Mesendoderm (in vitro differentiated cells): Measurements from ENCODE around the gene PSMB2.

Experiments used
- DNase-seq: peaks from one replicate; pipeline ENCODE4 v3.0.0; 2013
- H2AK5ac ChIP-seq: 2 replicates; pipeline ENCODE4 v1.6.1; 2013; ENCODE audit warnings: low read length, inconsistent platforms
- H2BK120ac ChIP-seq: 2 replicates; pipeline ENCODE4 v1.6.1; 2013; ENCODE audit warnings: low read depth, mild to moderate bottlenecking, low read length, moderate library complexity, mixed read lengths
- H2BK15ac ChIP-seq: replicated peaks from 2 replicates; pipeline ENCODE4 v1.6.1; 2013; ENCODE audit warnings: low read depth, mild to moderate bottlenecking, moderate library complexity
- H2BK5ac ChIP-seq: 2 replicates; pipeline ENCODE4 v1.6.1; 2013; ENCODE audit warnings: low read length, inconsistent platforms
- H3K18ac ChIP-seq: 2 replicates; pipeline ENCODE4 v1.6.1; 2013; ENCODE audit warnings: mild to moderate bottlenecking, low read length, mixed read lengths
- H3K23ac ChIP-seq: one replicate; pipeline ENCODE4 v1.6.1; 2013; ENCODE audit warnings: low read length
- H3K27ac ChIP-seq: 2 replicates; pipeline ENCODE4 v1.5.1; 2013; ENCODE audit warnings: low read depth, mild to moderate bottlenecking, inconsistent platforms, low read length, moderate library complexity
- H3K27me3 ChIP-seq: 2 replicates; pipeline ENCODE4 v1.6.1; 2013; ENCODE audit warnings: low read length, control low read depth, mild to moderate bottlenecking, inconsistent platforms; ENCODE audit not compliant: insufficient read depth, poor library complexity
- H3K36me3 ChIP-seq: 2 replicates; pipeline ENCODE4 v1.6.1; 2013; ENCODE audit warnings: low read length, inconsistent platforms; ENCODE audit not compliant: control insufficient read depth, insufficient read depth
- H3K4ac ChIP-seq: one replicate; pipeline ENCODE4 v1.6.1; 2013; ENCODE audit warnings: low read depth, mild to moderate bottlenecking, low read length, moderate library complexity
- H3K4me1 ChIP-seq: 2 replicates; pipeline ENCODE4 v1.6.1; 2013; ENCODE audit warnings: low read depth, low read length, inconsistent platforms; ENCODE audit not compliant: control insufficient read depth
- H3K4me2 ChIP-seq: 2 replicates; pipeline ENCODE4 v1.6.1; 2013; ENCODE audit warnings: low read length
- H3K4me3 ChIP-seq: 2 replicates; pipeline ENCODE4 v1.5.1; 2013; ENCODE audit warnings: mild to moderate bottlenecking, low read length
- H3K56ac ChIP-seq: one replicate; pipeline ENCODE4 v1.6.1; 2013; ENCODE audit warnings: low read length
- H3K79me1 ChIP-seq: 2 replicates; pipeline ENCODE4 v1.6.1; 2013; ENCODE audit warnings: low read length, inconsistent platforms
- H3K79me2 ChIP-seq: 2 replicates; pipeline ENCODE4 v1.6.1; 2013; ENCODE audit warnings: mild to moderate bottlenecking, low read length; ENCODE audit not compliant: control insufficient read depth, insufficient read depth
- H3K9ac ChIP-seq: 2 replicates; pipeline ENCODE4 v1.6.1; 2013; ENCODE audit warnings: low read length, inconsistent platforms
- H4K5ac ChIP-seq: one replicate; pipeline ENCODE4 v1.6.1; 2013; ENCODE audit warnings: low read length
- H4K8ac ChIP-seq: one replicate; pipeline ENCODE4 v1.6.1; 2013; ENCODE audit warnings: low read depth, mild to moderate bottlenecking, control low read depth, low read length, moderate library complexity
- WGBS: extraction: QIAGEN DNeasy Blood & Tissue Kit; methylation state at CpG from one replicate; pipeline ENCODE4 v1.1.7; 2013; ENCODE audit warnings: low lambda C conversion rate, missing lambda C conversion rate; ENCODE audit not compliant: insufficient coverage; ENCODE audit errors: extremely low coverage; 5-methylcytosine and 5-hydroxymethylcytosine counted together

The PSMB2 gene

DNA sequence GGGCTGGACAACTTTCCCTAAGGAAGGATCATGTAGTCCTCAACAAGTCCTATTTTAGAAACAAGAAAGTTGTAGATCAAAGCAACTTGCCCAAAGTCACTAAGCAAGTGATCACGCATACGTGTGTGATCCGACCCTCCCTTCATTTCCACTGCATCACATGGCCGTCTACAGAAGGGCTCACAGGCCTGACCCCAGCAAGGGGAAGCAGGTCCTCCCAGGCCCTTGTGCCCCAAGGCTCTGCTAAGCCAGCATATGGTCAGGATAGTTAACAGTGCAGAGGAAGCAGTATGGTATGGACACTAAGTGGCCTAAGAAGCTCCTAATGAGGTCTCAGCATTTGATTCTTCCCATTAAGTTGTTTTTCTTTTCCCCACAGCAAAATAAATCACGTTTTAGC is 43.5 kb downstream of the PSMB2 start:
- H2BK15ac ChIP-seq, result no peak overlapping the region
- no peak overlapping the region for H4K5ac ChIP-seq
- no peak overlapping the region for H2AK5ac ChIP-seq
- H3K79me2 ChIP-seq, result no peaks in the 10 kb centered on the region
- H3K23ac ChIP-seq, result no peak overlapping the region
- no peak overlapping the region for H4K8ac ChIP-seq
- no peak overlapping the region for H3K4me3 ChIP-seq
- H3K4ac ChIP-seq, result no peak overlapping the region
- H3K4me1 ChIP-seq, result peaks cover 2% of the 10 kb centered on the region
- no peaks in the 10 kb centered on the region for H3K27me3 ChIP-seq
- H3K79me1 ChIP-seq, result no peaks in the 10 kb centered on the region
- no peak overlapping the region for H3K4me2 ChIP-seq
- H3K36me3 ChIP-seq, result no peaks in the 10 kb centered on the region
- no peak overlapping the region for H3K9ac ChIP-seq
- H3K27ac ChIP-seq, result no peak overlapping the region
- no CpG with 5 or more reads among the region's 5 CpGs for WGBS
- no peak overlapping the region for H3K56ac ChIP-seq
- no peak for DNase-seq
- H3K18ac ChIP-seq, result no peak overlapping the region
- H2BK120ac ChIP-seq, result no peak overlapping the region
- H2BK5ac ChIP-seq, result no peak overlapping the region

DNA sequence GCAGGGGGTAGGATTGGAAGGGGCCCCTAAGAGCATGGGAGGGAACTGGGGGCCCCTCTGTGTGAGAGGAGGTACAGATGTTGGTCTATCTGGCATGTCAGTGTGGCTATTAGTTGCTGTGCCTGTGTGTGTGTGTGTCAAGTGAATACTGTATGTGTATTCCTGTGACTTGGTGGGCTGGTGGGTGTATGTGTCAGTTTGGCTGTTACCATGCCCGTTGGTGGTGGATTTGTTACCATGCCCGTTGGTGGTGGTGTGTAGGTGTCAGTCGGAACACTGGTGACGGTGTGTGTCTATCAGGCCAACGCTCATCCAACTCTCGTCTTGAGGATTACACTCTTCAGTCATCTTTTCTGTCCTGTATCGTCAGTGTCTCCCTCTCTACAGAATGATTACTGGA is 45.6 kb downstream of the PSMB2 start:
- Histone ChIP-seq H2AK5ac (no peak overlapping the region), H3K27me3 (no peaks in the 10 kb centered on the region), H3K4ac (no peak overlapping the region), H3K4me2 (no peak overlapping the region), H3K23ac (no peak overlapping the region), H3K79me2 (no peaks in the 10 kb centered on the region), H4K8ac (no peak overlapping the region), H2BK15ac (no peak overlapping the region), H3K9ac (no peak overlapping the region), H3K27ac (no peak overlapping the region), H3K36me3 (no peaks in the 10 kb centered on the region), H3K79me1 (no peaks in the 10 kb centered on the region), H3K18ac (no peak overlapping the region), H3K4me1 (peaks cover 2% of the 10 kb centered on the region), H3K56ac (no peak overlapping the region), H3K4me3 (no peak overlapping the region), H4K5ac (no peak overlapping the region), H2BK120ac (no peak overlapping the region), H2BK5ac (no peak overlapping the region)
- WGBS, result no CpG with 5 or more reads among the region's 7 CpGs
- no peak for DNase-seq

DNA sequence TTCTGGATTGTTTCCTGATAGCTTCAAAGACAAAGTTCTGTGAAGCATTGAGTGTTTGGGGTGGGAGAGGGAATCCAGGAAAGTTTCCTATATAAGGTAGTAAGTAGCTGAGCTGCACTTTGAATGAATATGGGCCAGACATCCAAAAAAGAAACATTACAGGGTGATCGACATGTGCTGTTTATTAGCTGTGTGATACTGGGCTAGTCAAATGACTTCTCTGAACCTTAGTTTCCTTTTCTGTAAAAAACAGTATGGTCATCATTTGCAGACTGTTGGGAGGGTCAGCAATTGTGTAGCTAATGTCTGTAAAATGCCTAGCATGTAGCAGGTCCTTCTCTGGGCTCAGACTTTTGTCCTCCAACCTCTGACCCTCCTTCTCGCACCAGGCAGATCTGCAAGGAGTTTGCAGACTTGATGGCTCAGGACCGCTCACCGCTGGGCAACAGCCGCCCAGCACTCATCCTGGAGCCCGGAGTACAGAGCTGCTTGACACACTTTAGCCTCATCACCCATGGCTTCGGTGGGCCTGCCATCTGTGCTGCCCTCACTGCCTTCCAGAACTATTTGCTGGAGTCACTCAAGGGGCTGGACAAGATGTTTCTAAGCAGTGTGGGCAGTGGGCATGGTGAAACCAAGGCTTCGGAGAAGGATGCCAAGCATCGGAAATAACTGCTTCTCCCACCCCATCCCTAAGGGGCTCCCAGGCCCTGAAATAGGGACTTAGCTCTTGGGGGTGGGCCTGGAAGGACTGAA is 47.1 kb downstream of the PSMB2 start:
- Histone ChIP-seq H3K79me2 (no peaks in the 10 kb centered on the region), H3K4me2 (no peak overlapping the region), H3K36me3 (no peaks in the 10 kb centered on the region), H3K23ac (no peak overlapping the region), H3K4ac (no peak overlapping the region), H3K79me1 (no peaks in the 10 kb centered on the region), H3K18ac (no peak overlapping the region), H3K27me3 (no peaks in the 10 kb centered on the region), H3K4me1 (peaks cover 2% of the 10 kb centered on the region), H3K4me3 (no peak overlapping the region), H3K56ac (no peak overlapping the region), H4K8ac (no peak overlapping the region), H3K27ac (no peak overlapping the region), H3K9ac (no peak overlapping the region), H2AK5ac (no peak overlapping the region), H2BK15ac (no peak overlapping the region), H2BK5ac (no peak overlapping the region), H2BK120ac (no peak overlapping the region), H4K5ac (no peak overlapping the region)
- WGBS, result no CpG with 5 or more reads among the region's 9 CpGs
- no peak for DNase-seq

DNA sequence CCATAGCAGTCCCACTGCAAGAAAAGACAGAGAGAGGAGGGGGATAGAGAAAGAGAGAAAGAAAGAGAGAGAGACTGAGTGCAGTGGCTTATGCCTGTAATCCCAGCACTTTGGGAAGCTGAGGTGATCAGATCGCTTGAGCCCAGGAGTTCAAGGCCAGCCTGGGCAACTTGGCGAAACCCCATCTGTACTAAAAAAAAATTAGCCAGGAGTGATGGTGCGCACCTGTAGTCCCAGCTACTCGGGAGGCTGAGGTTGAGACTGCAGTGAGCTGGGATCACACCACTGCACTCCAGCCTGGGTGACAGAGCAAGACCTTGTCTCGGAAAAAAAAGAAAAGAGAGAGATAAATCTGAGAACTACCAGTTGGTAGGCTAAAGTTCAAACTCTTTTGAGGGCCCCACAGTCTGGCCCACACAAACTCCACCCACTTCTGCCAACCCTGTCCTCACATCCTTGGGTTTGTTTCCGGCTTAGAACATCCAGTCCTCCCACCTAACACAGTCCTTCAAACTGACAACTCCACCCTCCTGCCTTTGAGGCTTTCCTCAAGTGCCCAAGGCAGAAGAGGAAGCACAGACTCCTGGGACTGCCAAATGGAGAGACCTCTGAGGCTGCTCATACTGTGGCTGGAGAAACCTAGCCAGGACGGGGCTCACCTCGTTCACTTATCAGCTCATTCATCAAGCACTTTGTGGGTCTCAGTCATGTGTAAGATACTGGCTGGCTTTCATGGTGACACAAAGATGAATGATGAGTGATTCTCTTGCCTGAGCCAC is 48.1 kb downstream of the PSMB2 start:
- no peak for DNase-seq
- H3K56ac ChIP-seq, result no peak overlapping the region
- no peak overlapping the region for H3K4ac ChIP-seq
- H3K9ac ChIP-seq, result no peak overlapping the region
- no peaks in the 10 kb centered on the region for H3K79me2 ChIP-seq
- H3K27me3 ChIP-seq, result no peaks in the 10 kb centered on the region
- H3K18ac ChIP-seq, result no peak overlapping the region
- no peaks in the 10 kb centered on the region for H3K36me3 ChIP-seq
- H3K79me1 ChIP-seq, result no peaks in the 10 kb centered on the region
- no peak overlapping the region for H2BK15ac ChIP-seq
- no peak overlapping the region for H3K23ac ChIP-seq
- H4K5ac ChIP-seq, result no peak overlapping the region
- no peak overlapping the region for H2BK5ac ChIP-seq
- no peak overlapping the region for H3K4me3 ChIP-seq
- no CpG with 5 or more reads among the region's 8 CpGs for WGBS
- no peak overlapping the region for H4K8ac ChIP-seq
- peaks cover 2% of the 10 kb centered on the region for H3K4me1 ChIP-seq
- no peak overlapping the region for H3K27ac ChIP-seq
- H2BK120ac ChIP-seq, result no peak overlapping the region
- no peak overlapping the region for H2AK5ac ChIP-seq
- H3K4me2 ChIP-seq, result no peak overlapping the region

DNA sequence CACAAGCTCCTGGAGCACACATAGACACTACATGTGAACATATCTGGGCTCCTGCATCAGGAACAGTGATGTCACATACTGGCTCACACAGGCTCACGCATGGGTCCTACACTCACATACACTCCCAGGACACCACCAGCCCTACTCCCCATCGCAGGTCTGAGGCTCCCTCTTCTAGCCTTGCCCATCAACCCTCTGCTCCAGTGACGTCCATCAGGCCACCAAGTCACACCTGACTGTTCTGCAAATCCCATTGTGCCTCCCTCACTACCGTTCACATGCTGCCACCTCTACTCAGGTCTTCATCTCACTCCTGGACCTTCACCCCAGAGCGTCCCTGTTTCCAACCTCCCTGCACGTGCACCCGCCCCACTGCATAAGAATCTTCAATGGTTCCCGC is 50.1 kb downstream of the PSMB2 start:
- Histone ChIP-seq H3K56ac (no peak overlapping the region), H4K5ac (no peak overlapping the region), H3K4ac (no peak overlapping the region), H3K4me2 (no peak overlapping the region), H3K27ac (no peak overlapping the region), H3K36me3 (no peaks in the 10 kb centered on the region), H4K8ac (no peak overlapping the region), H3K4me3 (no peak overlapping the region), H3K9ac (no peak overlapping the region), H3K4me1 (peaks cover 3% of the 10 kb centered on the region), H3K79me1 (no peaks in the 10 kb centered on the region), H3K23ac (no peak overlapping the region), H3K27me3 (no peaks in the 10 kb centered on the region), H3K18ac (no peak overlapping the region), H2AK5ac (no peak overlapping the region), H2BK120ac (no peak overlapping the region), H3K79me2 (no peaks in the 10 kb centered on the region), H2BK5ac (no peak overlapping the region), H2BK15ac (no peak overlapping the region)
- WGBS, result no CpG with 5 or more reads among the region's 8 CpGs
- no peak for DNase-seq
